Astrocyte of the spinal cord (primary cell): ENCODE data around the gene NSUN4.

ENCODE experiments used
- DNase-seq: peaks from one replicate; pipeline ENCODE4 v3.0.0; 2011; ENCODE audit warnings: low read depth, low spot score
- H3K4me3 ChIP-seq: 2 replicates; pipeline ENCODE4 v1.5.1; 2011; ENCODE audit warnings: low read depth, mild to moderate bottlenecking, low read length, moderate library complexity
- CTCF ChIP-seq: IDR thresholded peaks from 2 replicates; pipeline ENCODE4 v1.5.1; 2012; ENCODE audit warnings: low read depth, mild to moderate bottlenecking, low read length, inconsistent platforms
- in situ Hi-C: cut with HindIII; loops from 2 replicates; pipeline ENCODE4 v1.10.0; 2017; ENCODE audit warnings: low sequenced_read_pairs

Gene NSUN4

GRCh38 chr1:46394872-46395465, 54.4 kb downstream of the NSUN4 start:
- DNase-seq, result no peak
- no peak for TF ChIP-seq CTCF
- H3K4me3 ChIP-seq, result no peak overlapping the region
- in situ Hi-C loops, result no loop called here

DNA sequence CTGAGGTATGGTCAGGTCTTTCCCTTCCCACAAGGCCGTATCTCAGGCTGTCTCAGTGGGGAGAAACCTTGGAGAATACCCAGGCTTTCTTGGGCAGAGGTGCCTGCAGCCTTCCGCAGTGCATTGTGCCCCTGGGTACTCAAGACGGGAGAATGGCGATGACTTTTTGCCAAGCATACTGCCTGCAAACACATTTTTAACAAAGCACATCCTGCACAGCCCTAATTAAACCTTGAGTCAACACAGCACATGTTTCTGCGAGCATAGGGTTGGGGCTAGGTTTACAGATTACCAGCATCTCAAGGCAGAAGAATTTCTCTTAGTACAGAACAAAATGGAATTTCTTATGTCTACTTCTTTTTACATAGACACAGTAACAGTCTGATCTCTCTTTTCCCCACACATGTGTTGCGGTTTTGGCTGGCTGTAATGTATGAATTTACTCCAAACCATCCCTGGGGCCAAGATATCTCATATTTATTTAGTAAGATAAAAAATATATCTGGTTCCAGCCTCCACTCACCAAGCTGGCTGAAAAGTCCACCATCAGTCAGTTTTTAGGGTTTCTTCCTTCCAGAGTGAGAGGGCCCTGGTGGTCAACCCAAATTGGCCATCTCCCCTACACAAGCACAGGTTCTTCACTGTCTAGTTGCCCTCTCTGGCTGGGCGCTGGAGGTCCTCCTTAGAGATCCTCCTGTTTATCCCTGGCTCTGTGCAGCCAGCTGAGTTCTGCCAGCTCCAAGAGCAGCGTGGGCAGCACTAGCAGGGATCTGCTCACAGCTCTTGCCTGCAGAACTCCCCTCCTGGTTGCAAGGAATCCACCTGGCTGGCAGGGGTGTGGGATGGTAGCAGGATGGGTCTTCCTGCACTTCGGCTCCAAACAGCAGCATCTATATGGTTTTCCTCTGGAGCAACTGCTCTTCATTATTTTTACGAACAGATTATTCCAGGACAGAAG, 56.1 kb downstream of the NSUN4 start:
- no peak for TF ChIP-seq CTCF
- no peak overlapping the region for H3K4me3 ChIP-seq
- DNase-seq, result no peak
- in situ Hi-C loops, result no loop called here

DNA sequence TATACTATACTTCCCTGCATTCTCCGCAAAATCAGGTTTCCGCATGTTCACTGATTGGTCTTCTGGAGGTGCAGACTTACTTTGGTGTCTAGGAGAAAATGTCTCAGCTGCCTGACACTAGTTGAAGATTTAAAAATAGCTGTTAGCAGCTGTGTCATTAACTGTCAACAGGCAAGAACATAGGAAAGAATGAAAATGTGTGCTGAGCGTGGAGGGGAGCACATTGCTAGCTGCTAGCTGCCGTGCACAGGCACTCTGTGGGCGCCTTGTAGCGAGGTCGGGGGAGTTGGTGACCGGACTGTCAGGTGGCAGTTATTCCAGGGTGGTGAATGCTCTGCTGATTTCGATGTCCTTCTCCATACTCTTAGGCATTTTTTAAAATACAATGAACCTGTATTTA, 58.7 kb downstream of the NSUN4 start:
- TF ChIP-seq CTCF, result no peak
- in situ Hi-C loops, result no loop called here
- H3K4me3 ChIP-seq, result no peak overlapping the region
- DNase-seq, result no peak

DNA sequence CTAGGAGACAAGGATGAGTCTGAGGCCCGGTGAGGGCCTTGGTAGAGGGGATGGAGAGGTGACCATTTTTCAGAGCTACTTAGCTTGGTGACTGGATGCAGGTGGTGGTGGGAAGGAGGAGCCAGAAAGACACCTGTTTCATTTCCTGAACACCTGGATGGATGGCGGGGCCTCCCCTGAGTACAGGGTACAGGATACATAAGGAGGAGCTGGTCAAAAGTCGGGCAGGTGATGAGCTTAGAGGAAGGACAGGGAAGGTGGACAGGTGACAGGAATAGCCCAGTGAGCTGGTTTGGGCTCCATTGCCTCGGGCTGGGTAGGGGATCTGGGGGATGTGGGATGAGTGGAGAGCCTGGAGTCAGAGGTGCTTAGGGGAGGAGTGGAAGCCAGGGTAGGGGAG, 59.8 kb downstream of the NSUN4 start:
- in situ Hi-C loops, result no loop called here
- TF ChIP-seq CTCF, result no peak
- no peak for DNase-seq
- H3K4me3 ChIP-seq, result no peak overlapping the region

- H3K4me3 ChIP-seq, result no peak overlapping the region
- DNase-seq, result no peak
- no peak for TF ChIP-seq CTCF
- in situ Hi-C loops, result no loop called here
Measured at GRCh38 chr1:46401154-46401913, 60.7 kb downstream of the NSUN4 start.

DNA sequence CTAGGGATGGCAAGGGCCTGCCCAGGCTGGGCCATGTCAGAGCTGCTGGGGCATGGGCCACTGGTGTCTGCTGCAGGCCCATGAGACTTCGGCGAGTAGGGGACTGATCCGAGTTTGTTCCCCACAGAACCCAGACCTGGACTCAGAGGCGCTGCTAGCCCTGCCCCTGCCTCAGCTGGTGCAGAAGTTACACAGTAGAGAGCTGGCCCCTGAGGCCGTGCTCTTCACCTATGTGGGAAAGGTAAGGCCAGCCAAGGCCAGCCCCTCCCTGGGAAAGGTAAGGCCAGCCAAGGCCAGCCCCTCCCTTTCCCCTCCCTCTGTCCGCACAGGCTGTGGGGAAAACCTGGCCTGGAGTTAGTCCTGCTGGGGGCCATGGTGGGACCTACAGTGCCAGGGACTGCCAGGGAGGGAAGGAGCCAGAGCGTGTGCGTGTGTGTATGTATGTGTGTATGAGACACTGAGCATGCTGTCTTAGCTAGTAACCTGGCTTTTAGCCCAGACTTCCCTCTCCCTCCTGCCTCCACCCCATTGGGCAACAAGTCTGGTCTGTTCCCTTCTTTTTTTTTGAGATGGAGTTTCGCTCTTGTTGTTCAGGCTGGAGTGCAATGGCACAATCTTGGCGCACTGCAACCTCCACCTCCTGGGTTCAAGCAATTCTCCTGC, 61.5 kb downstream of the NSUN4 start:
- in situ Hi-C loops, result no loop called here
- peak; percentile 83 for DNase-seq
- no peak for TF ChIP-seq CTCF
- no peak overlapping the region for H3K4me3 ChIP-seq
